Breast epithelium (tissue), 3 donors: ENCODE data around the gene ARHGAP31.

Source experiments
- CTCF ChIP-seq, 3 donors: fragments of 450-650 bp; IDR thresholded peaks; one replicate each; pipeline ENCODE4 v1.5.1; 2016 to 2017; ENCODE audit warnings: antibody characterized with exemption in 3 of 3, mild to moderate bottlenecking in 3 of 3, moderate library complexity in 3 of 3
- POLR2A ChIP-seq: fragments of 450-650 bp; IDR thresholded peaks from one replicate; pipeline ENCODE4 v1.6.1; 2016; ENCODE audit warnings: antibody characterized with exemption, mild to moderate bottlenecking, moderate library complexity
- POLR2AphosphoS5 ChIP-seq, 3 donors: sonication (generic); formaldehyde crosslinking; IDR thresholded peaks; one replicate each; pipeline ENCODE4 v1.6.1; 2017; ENCODE audit warnings: antibody characterized with exemption in 3 of 3

GRCh38 chr3:119433613-119434325, 139.6 kb downstream of the ARHGAP31 start:
- no peak for TF ChIP-seq CTCF (IDR thresholded peaks at IDR 0.05)
- TF ChIP-seq POLR2A, result no peak
- TF ChIP-seq POLR2AphosphoS5 (IDR thresholded peaks at IDR 0.05), result no peak
